Transverse colon (tissue), 4 donors: ENCODE results near the gene LPO. TPM values are rescaled to one million over a fixed set of nuclear protein-coding genes. Genes with fewer than 3 reads are reported as not detected.

Experiments
- DNase-seq: peaks from one replicate; pipeline ENCODE4 v3.0.0-alpha.2; 2019
- H3K27ac ChIP-seq, 4 donors: fragments of 200-600 bp; sonication (generic); 2 replicates each; pipeline ENCODE4 v1.5.1; 2016 to 2018; ENCODE audit warnings: inconsistent platforms in 4 of 4
- H3K27me3 ChIP-seq: fragments of 200-600 bp; sonication (generic); 2 replicates; pipeline ENCODE4 v1.5.1; 2017; ENCODE audit warnings: inconsistent platforms
- H3K36me3 ChIP-seq, 4 donors: fragments of 200-600 bp; sonication (generic); 2 replicates each; pipeline ENCODE4 v1.5.1; 2017 to 2019; ENCODE audit warnings: inconsistent platforms in 4 of 4
- H3K4me1 ChIP-seq, 4 donors: fragments of 200-600 bp; sonication (generic); 2 replicates each; pipeline ENCODE4 v1.5.1; 2017 to 2020; ENCODE audit warnings: inconsistent platforms in 4 of 4
- H3K4me3 ChIP-seq, 4 donors: fragments of 200-600 bp; sonication (generic); 1 replicate in 1 of 4; 2 replicates in 3 of 4; pipeline versions ENCODE4 v1.5.1 to v1.6.1; 2017 to 2019; ENCODE audit warnings: inconsistent platforms in 4 of 4
- H3K9me3 ChIP-seq, 2 donors: fragments of 200-600 bp; sonication (generic); 2 replicates each; pipeline ENCODE4 v1.5.1; 2017 to 2019; ENCODE audit warnings: inconsistent platforms in 2 of 2
- CTCF ChIP-seq, 5 experiments: fragments of 200-600 bp in 3 of 5; fragments of 450-650 bp in 2 of 5; sonication (generic) in 3 of 5; IDR thresholded peaks; 1 replicate in 2 of 5; 2 replicates in 3 of 5; pipeline ENCODE4 v1.5.1; 2016 to 2017; ENCODE audit warnings: antibody characterized with exemption in 5 of 5, inconsistent platforms in 3 of 5, mild to moderate bottlenecking in 2 of 5, moderate library complexity in 1 of 5
- EP300 ChIP-seq: sonication (generic); formaldehyde crosslinking; IDR thresholded peaks from one replicate; pipeline ENCODE4 v1.6.1; 2017; ENCODE audit warnings: antibody characterized with exemption, low read depth
- POLR2A ChIP-seq: fragments of 450-650 bp; IDR thresholded peaks from one replicate; pipeline ENCODE4 v1.6.1; 2016; ENCODE audit warnings: antibody characterized with exemption, mild to moderate bottlenecking, moderate library complexity
- POLR2AphosphoS5 ChIP-seq, 3 donors: sonication (generic); formaldehyde crosslinking; IDR thresholded peaks; one replicate each; pipeline ENCODE4 v1.6.1; 2016; ENCODE audit warnings: antibody characterized with exemption in 3 of 3
- WGBS, 2 donors: methylation state at CpG; one replicate each; pipeline ENCODE4 v1.1.5; 2018; ENCODE audit warnings: low coverage in 1 of 2; 5-methylcytosine and 5-hydroxymethylcytosine counted together
- in situ Hi-C, 4 donors: fragments of 200-750 bp; cut with MboI; loops; one replicate each; pipeline versions ENCODE4 v1.15.0 to v1.15.1; 2017; ENCODE audit warnings: low sequenced_read_pairs in 3 of 4, low pct_ligation_motif_present in 1 of 4, low pct_unique_long_range_greater_than_20kb in 1 of 4
- intact Hi-C: fragments of 100-400 bp; cut with DNase I; formaldehyde crosslinking; loops from one replicate; pipeline ENCODE4 v1.15.1; 2023; ENCODE audit warnings: low total_unique reads
- total RNA-seq, 4 donors: library from RNA; depleted of rRNA; stranded (reverse); fragments of >200 nt; gene quantifications; one replicate each; pipeline ENCODE4 v1.1.0, GENCODE V29; 2016

LPO gene
- total RNA-seq, 4 donors from 2014 or later: not detected

- no peak overlapping the region for H3K27ac ChIP-seq
- intact Hi-C loops: no loop called here
- in situ Hi-C loops: no loop called here
- H3K27me3 ChIP-seq: peaks cover 32% of the 10 kb centered on the region
- H3K4me1 ChIP-seq: peaks cover 0 to 7% (median 3%) of the 10 kb centered on the region in 4 donors
- no peaks in the 10 kb centered on the region for H3K9me3 ChIP-seq
- 57 to 60% methylated on average over 1 to 5 of the region's 5 CpGs for WGBS, 2 donors
- no peak overlapping the region for H3K4me3 ChIP-seq
- no peak for DNase-seq
- no peak for TF ChIP-seq POLR2AphosphoS5 (IDR thresholded peaks at IDR 0.05)
- peak in 2 of 5 experiments; percentile 13 to 19 for TF ChIP-seq CTCF (IDR thresholded peaks at IDR 0.05)
- TF ChIP-seq EP300: no peak
- no peaks in the 10 kb centered on the region for H3K36me3 ChIP-seq
Observed at GRCh38 chr17:58277107-58277801, 38.9 kb downstream of the LPO start.

GRCh38 chr17:58277802-58278595 lies 39.6 kb downstream of the LPO start:
- Histone ChIP-seq H3K4me3 (no peak overlapping the region), H3K9me3 (no peaks in the 10 kb centered on the region), H3K36me3 (no peaks in the 10 kb centered on the region), H3K27me3 (peaks cover 32% of the 10 kb centered on the region), H3K4me1 (peaks cover 0 to 7% (median 3%) of the 10 kb centered on the region in 4 donors), H3K27ac (no peak overlapping the region)
- in situ Hi-C loops (no loop called here), intact Hi-C loops (no loop called here)
- TF ChIP-seq EP300 (no peak), POLR2AphosphoS5 (IDR thresholded peaks at IDR 0.05) (no peak), CTCF (IDR thresholded peaks at IDR 0.05) (no peak), POLR2A (no peak)
- 74 to 86% methylated on average over 8 to 36 of the region's 36 CpGs for WGBS, 2 donors
- DNase-seq: no peak

- peak overlapping the region in 1 of 4 donors; percentile 30 for H3K4me3 ChIP-seq
Observed at GRCh38 chr17:58278661-58279015, 40.3 kb downstream of the LPO start.

GRCh38 chr17:58279016-58279711 lies 40.8 kb downstream of the LPO start:
- Histone ChIP-seq H3K4me1 (peaks cover 0 to 7% (median 3%) of the 10 kb centered on the region in 4 donors), H3K27ac (no peak overlapping the region), H3K9me3 (no peaks in the 10 kb centered on the region), H3K27me3 (peaks cover 33% of the 10 kb centered on the region), H3K4me3 (peak overlapping the region in 2 of 4 donors; percentile 2 to 30), H3K36me3 (no peaks in the 10 kb centered on the region)
- 35% methylated on average over 4 to 45 of the region's 60 CpGs for WGBS, 2 donors
- peak; percentile 23 for DNase-seq
- intact Hi-C loops: no loop called here
- in situ Hi-C loops: no loop called here
- TF ChIP-seq POLR2A: no peak
- no peak for TF ChIP-seq CTCF (IDR thresholded peaks at IDR 0.05)
- TF ChIP-seq EP300: no peak
- no peak for TF ChIP-seq POLR2AphosphoS5 (IDR thresholded peaks at IDR 0.05)

More at GRCh38 chr17:58278661-58279015, 40.3 kb downstream of the LPO start:
- H3K4me1 ChIP-seq: peaks cover 0 to 7% (median 3%) of the 10 kb centered on the region in 4 donors
- TF ChIP-seq POLR2A: no peak
- H3K27me3 ChIP-seq: peaks cover 32% of the 10 kb centered on the region
- H3K27ac ChIP-seq: no peak overlapping the region
- WGBS, 2 donors: 42% methylated on average over 5 of the region's 5 CpGs; no CpG with 5 or more reads in 1 of the 2 donors
- no peak for DNase-seq
- no peaks in the 10 kb centered on the region for H3K9me3 ChIP-seq
- in situ Hi-C loops (no loop called here), intact Hi-C loops (no loop called here)
- no peaks in the 10 kb centered on the region for H3K36me3 ChIP-seq
